ENCODE measurements around the gene KRT79. TPM values are rescaled to one million over a fixed set of nuclear protein-coding genes. Genes with fewer than 3 reads are reported as not detected.

KRT79 gene
- total RNA-seq, 1 donor, result not detected

GRCh38 chr12:52834727-52835001, 553 bp upstream of the KRT79 start:
- no peak overlapping the region for H3K4me3 ChIP-seq (ENCODE audit: low read depth, low read length)
- no peak for DNase-seq (ENCODE audit: low read depth)
- no peak for TF ChIP-seq CTCF (IDR thresholded peaks at IDR 0.05; ENCODE audit: insufficient read depth, low read depth, low read length)

GRCh38 chr12:52832985-52833905, 866 bp downstream of the KRT79 start:
- no peak for DNase-seq (ENCODE audit: low read depth)
- TF ChIP-seq CTCF (IDR thresholded peaks at IDR 0.05; ENCODE audit: insufficient read depth, low read depth, low read length), result no peak

GRCh38 chr12:52832451-52832850, 1.7 kb downstream of the KRT79 start:
- DNase-seq (ENCODE audit: low read depth), result no peak
- no peak overlapping the region for H3K4me3 ChIP-seq (ENCODE audit: low read depth, low read length)
- no peak for TF ChIP-seq CTCF (IDR thresholded peaks at IDR 0.05; ENCODE audit: insufficient read depth, low read depth, low read length)

More at GRCh38 chr12:52832985-52833905, 866 bp downstream of the KRT79 start:
- no peak overlapping the region for H3K4me3 ChIP-seq (ENCODE audit: low read depth, low read length)

GRCh38 chr12:52831251-52831650, 2.9 kb downstream of the KRT79 start:
- H3K4me3 ChIP-seq (ENCODE audit: low read depth, low read length), result no peak overlapping the region
- TF ChIP-seq CTCF (IDR thresholded peaks at IDR 0.05; ENCODE audit: insufficient read depth, low read depth, low read length), result no peak
- DNase-seq (ENCODE audit: low read depth), result no peak

- no peak for TF ChIP-seq CTCF (IDR thresholded peaks at IDR 0.05; ENCODE audit: insufficient read depth, low read depth, low read length)
- H3K4me3 ChIP-seq (ENCODE audit: low read depth, low read length), result no peak overlapping the region
- DNase-seq (ENCODE audit: low read depth), result no peak
These were observed 3.9 kb downstream of the KRT79 start for GRCh38 chr12:52829986-52830770.

- DNase-seq (ENCODE audit: low read depth), result peak; percentile 49
- no peak overlapping the region for H3K4me3 ChIP-seq (ENCODE audit: low read depth, low read length)
- TF ChIP-seq CTCF (IDR thresholded peaks at IDR 0.05; ENCODE audit: insufficient read depth, low read depth, low read length), result no peak
These were observed 5.5 kb downstream of the KRT79 start for GRCh38 chr12:52828591-52829021.

Measured in fibroblast of villous mesenchyme (primary cell).